HepG2 (cell line): ENCODE measurements around the gene RASA4B. TPM values are rescaled to one million over a fixed set of nuclear protein-coding genes. Genes with fewer than 3 reads are reported as not detected.

Experiments
- DPF2 ChIP-seq: sonication (generic); formaldehyde crosslinking; IDR thresholded peaks from 2 replicates; pipeline ENCODE4 v1.4.0; 2020; ENCODE audit warnings: mild to moderate bottlenecking, low read depth, missing genetic modification reagents, borderline replicate concordance
- FOXK1 ChIP-seq: sonication (generic); formaldehyde crosslinking; IDR thresholded peaks from 2 replicates; pipeline ENCODE4 v1.4.0; 2020; ENCODE audit warnings: low read depth, missing genetic modification reagents, borderline replicate concordance
- GABPB1 ChIP-seq: IDR thresholded peaks from 2 replicates; pipeline ENCODE4 v1.6.1; 2016; ENCODE audit warnings: mild to moderate bottlenecking, missing genetic modification reagents, moderate library complexity, missing compliant biosample characterization
- HIVEP1 ChIP-seq: sonication (generic); formaldehyde crosslinking; IDR thresholded peaks from 2 replicates; pipeline ENCODE4 v1.4.0; 2020; ENCODE audit warnings: mild to moderate bottlenecking, missing genetic modification reagents
- KDM6A ChIP-seq: IDR thresholded peaks from 2 replicates; pipeline ENCODE4 v1.6.1; 2016; ENCODE audit warnings: low read depth
- KMT2A ChIP-seq: sonication (generic); formaldehyde crosslinking; IDR thresholded peaks from 2 replicates; pipeline ENCODE4 v1.4.0; 2020; ENCODE audit warnings: missing genetic modification reagents
- MTA3 ChIP-seq: sonication (generic); formaldehyde crosslinking; IDR thresholded peaks from 2 replicates; pipeline ENCODE4 v1.4.0; 2020; ENCODE audit warnings: missing genetic modification reagents
- NR2F1 ChIP-seq, 2 experiments: fragments of 450-650 bp in 1 of 2; formaldehyde crosslinking in 1 of 2; IDR thresholded peaks; 2 replicates each; pipeline versions ENCODE4 v1.5.0 to v1.6.1; 2016 to 2020; ENCODE audit warnings: mild to moderate bottlenecking in 1 of 2, missing compliant biosample characterization in 1 of 2, missing genetic modification reagents in 1 of 2, moderate library complexity in 1 of 2
- NRL ChIP-seq: sonication (generic); formaldehyde crosslinking; IDR thresholded peaks from 2 replicates; pipeline ENCODE4 v1.5.0; 2020; ENCODE audit warnings: missing genetic modification reagents, mild to moderate bottlenecking, moderate library complexity, borderline replicate concordance
- SRSF1 ChIP-seq: fragments of 200-400 bp; formaldehyde crosslinking; optimal IDR thresholded peaks from 2 replicates; pipeline ENCODE3; 2017; ENCODE audit warnings: mild to moderate bottlenecking, low read depth, low read length, moderate library complexity
- SRY ChIP-seq: sonication (generic); formaldehyde crosslinking; IDR thresholded peaks from 2 replicates; pipeline ENCODE4 v1.8.0; 2022; ENCODE audit warnings: mild to moderate bottlenecking, missing genetic modification reagents
- ZBTB33 ChIP-seq: sonication (generic); formaldehyde crosslinking; IDR thresholded peaks from 2 replicates; pipeline ENCODE4 v1.4.0; 2020; ENCODE audit warnings: missing genetic modification reagents
- ZBTB38 ChIP-seq: sonication (generic); formaldehyde crosslinking; IDR thresholded peaks from 2 replicates; pipeline ENCODE4 v1.5.1; 2020; ENCODE audit warnings: mild to moderate bottlenecking, missing genetic modification reagents
- ZFAT ChIP-seq: sonication (generic); formaldehyde crosslinking; conservative IDR thresholded peaks from 2 replicates; pipeline ENCODE4 v1.8.1; 2023; ENCODE audit warnings: missing genetic modification reagents, inconsistent platforms
- ZNF274 ChIP-seq: sonication (generic); formaldehyde crosslinking; IDR thresholded peaks from 2 replicates; pipeline ENCODE4 v1.5.1; 2020; ENCODE audit warnings: mild to moderate bottlenecking, missing genetic modification reagents
- ZNF326 ChIP-seq: sonication (generic); formaldehyde crosslinking; IDR thresholded peaks from 2 replicates; pipeline ENCODE4 v1.4.0; 2020; ENCODE audit warnings: missing genetic modification reagents, borderline replicate concordance
- ZNF33B ChIP-seq: sonication (generic); formaldehyde crosslinking; IDR thresholded peaks from 2 replicates; pipeline ENCODE4 v1.5.1; 2020; ENCODE audit warnings: mild to moderate bottlenecking, missing genetic modification reagents
- ZNF407 ChIP-seq: sonication (generic); formaldehyde crosslinking; IDR thresholded peaks from one replicate; pipeline ENCODE4 v1.5.1; 2020; ENCODE audit warnings: mild to moderate bottlenecking, missing genetic modification reagents; ENCODE audit errors: not compliant biosample characterization
- polyA plus RNA-seq, 8 experiments: library from polyadenylated mRNA; depleted of rRNA in 3 of 8; stranded (reverse) in 7 of 8; unstranded in 1 of 8; fragments of >200 nt; fragmentation: Illumina TruSeq in 4 of 8; extraction: Trizol in 4 of 8; gene quantifications; 2 replicates each; pipeline versions ENCODE4 v1.2.1 to v1.2.3, GENCODE V29; 2011 to 2016; ENCODE audit warnings: low read depth in 4 of 8, missing spikeins in 1 of 8, mixed read lengths in 1 of 8; ENCODE audit not compliant: insufficient read depth in 1 of 8
- total RNA-seq, 5 experiments: library from RNA; depleted of rRNA; stranded (reverse); fragments of >200 nt; fragmentation: Illumina TruSeq; extraction: Trizol; gene quantifications; 2 replicates each; pipeline ENCODE4 v1.2.3, GENCODE V29; 2016; ENCODE audit warnings: low read depth in 1 of 5

Gene RASA4B
- total and polyA plus RNA-seq, 2 of the 13 experiments (the other 11 are each of a cell fraction or from before 2014, with no cell fraction given), result 0.82 to 1.3 TPM

GRCh38 chr7:102469972-102470825 lies 47.4 kb downstream of the RASA4B start (continued):
- no peak for TF ChIP-seq ZNF407
- TF ChIP-seq KMT2A (CRISPR knock-in tag), result no peak
- TF ChIP-seq NR2F1 (CRISPR knock-in tag; IDR thresholded peaks at IDR 0.05), result no peak
- no peak for TF ChIP-seq HIVEP1 (CRISPR knock-in tag)
- no peak for TF ChIP-seq DPF2 (CRISPR knock-in tag)
- TF ChIP-seq ZBTB33 (CRISPR knock-in tag), result peak; percentile 16; the same call in 1 of the 2 replicates
- TF ChIP-seq ZFAT, result no peak
- no peak for TF ChIP-seq FOXK1
- TF ChIP-seq NRL (CRISPR knock-in tag), result no peak
- no peak for TF ChIP-seq SRY (CRISPR knock-in tag)
- TF ChIP-seq SRSF1, result no peak
- TF ChIP-seq ZBTB38 (CRISPR knock-in tag), result 0 out of 2 replicates have a peak, but pooled peaks have one; percentile 21
- TF ChIP-seq ZNF274 (CRISPR knock-in tag), result no peak
- TF ChIP-seq MTA3 (CRISPR knock-in tag), result no peak
- TF ChIP-seq KDM6A (CRISPR knock-in tag), result no peak
- no peak for TF ChIP-seq ZNF326
- no peak for TF ChIP-seq GABPB1
- no peak for TF ChIP-seq ZNF33B
